PC-3 (cell line): Measurements from ENCODE around the gene MAP2K1.

ENCODE experiments used
- EZH2 ChIP-seq: fragments of 300-600 bp; sonication (generic); IDR thresholded peaks from one replicate; pipeline ENCODE4 v1.6.1; 2017; ENCODE audit warnings: antibody characterized with exemption, mild to moderate bottlenecking, low read length; ENCODE audit not compliant: unreplicated experiment
- EZH2phosphoT487 ChIP-seq: fragments of 300-600 bp; sonication (generic); IDR thresholded peaks from 2 replicates; pipeline ENCODE4 v1.6.1; 2018; ENCODE audit warnings: mild to moderate bottlenecking, antibody characterized with exemption, low read length, borderline replicate concordance
- TF ChIP-seq, protein P1 (sequence below): fragments of 300-600 bp; sonication (generic); conservative IDR thresholded peaks from 2 replicates; pipeline ENCODE4 v1.5.1; 2017; ENCODE audit warnings: antibody characterized with exemption, low read depth, mild to moderate bottlenecking, low read length

DNA sequence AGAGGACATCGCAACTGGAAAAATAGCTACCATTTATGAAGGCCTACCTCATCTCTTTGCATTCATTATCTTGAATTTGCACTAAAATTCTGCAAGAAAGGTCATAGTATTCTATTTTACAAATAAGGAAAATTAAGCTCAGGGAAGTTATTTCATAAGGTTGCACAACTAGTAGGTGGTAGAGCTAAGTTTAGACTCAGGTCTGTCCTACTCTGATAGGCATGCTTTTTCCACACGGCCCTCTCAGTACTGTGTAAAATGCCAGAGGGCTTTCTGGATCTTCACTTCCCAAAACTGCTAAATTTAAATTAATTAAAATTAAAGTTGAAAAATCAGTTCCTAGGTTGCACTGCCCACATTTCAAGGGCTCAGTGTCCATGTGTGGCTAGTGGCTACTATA, 18.3 kb downstream of the MAP2K1 start:
- TF ChIP-seq, protein P1, sequence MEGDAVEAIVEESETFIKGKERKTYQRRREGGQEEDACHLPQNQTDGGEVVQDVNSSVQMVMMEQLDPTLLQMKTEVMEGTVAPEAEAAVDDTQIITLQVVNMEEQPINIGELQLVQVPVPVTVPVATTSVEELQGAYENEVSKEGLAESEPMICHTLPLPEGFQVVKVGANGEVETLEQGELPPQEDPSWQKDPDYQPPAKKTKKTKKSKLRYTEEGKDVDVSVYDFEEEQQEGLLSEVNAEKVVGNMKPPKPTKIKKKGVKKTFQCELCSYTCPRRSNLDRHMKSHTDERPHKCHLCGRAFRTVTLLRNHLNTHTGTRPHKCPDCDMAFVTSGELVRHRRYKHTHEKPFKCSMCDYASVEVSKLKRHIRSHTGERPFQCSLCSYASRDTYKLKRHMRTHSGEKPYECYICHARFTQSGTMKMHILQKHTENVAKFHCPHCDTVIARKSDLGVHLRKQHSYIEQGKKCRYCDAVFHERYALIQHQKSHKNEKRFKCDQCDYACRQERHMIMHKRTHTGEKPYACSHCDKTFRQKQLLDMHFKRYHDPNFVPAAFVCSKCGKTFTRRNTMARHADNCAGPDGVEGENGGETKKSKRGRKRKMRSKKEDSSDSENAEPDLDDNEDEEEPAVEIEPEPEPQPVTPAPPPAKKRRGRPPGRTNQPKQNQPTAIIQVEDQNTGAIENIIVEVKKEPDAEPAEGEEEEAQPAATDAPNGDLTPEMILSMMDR = no peak
- TF ChIP-seq EZH2 (no peak), EZH2phosphoT487 (no peak)
